Calu3 (cell line): Measurements from ENCODE around the gene PDE5A. TPM values are rescaled to one million over a fixed set of nuclear protein-coding genes. Genes with fewer than 3 reads are reported as not detected.

Experiments
- BruUV-seq: library from RNA; stranded (reverse); fragments of 400-500 nt; replicated peaks from 2 replicates; lab custom pipeline; 2021; lab: Mats Ljungman, UMichigan
- CTCF ChIA-PET: fragments of 300-600 bp; sonication (Branson Sonifier 250); formaldehyde crosslinking; loops from one replicate; lab custom pipeline; 2022; ENCODE audit warnings: antibody characterized with exemption; lab: Charles Lee
- DNase-seq: peaks from one replicate; pipeline ENCODE4 v3.0.0; 2022
- H3K27ac Mint-ChIP-seq: one replicate; pipeline ENCODE4 v1.8.0; 2022; ENCODE audit warnings: mixed read lengths; ENCODE audit not compliant: unreplicated experiment
- H3K27me3 Mint-ChIP-seq: one replicate; pipeline ENCODE4 v1.8.0; 2022; ENCODE audit warnings: mixed read lengths; ENCODE audit not compliant: unreplicated experiment
- H3K36me3 Mint-ChIP-seq: one replicate; pipeline ENCODE4 v1.8.0; 2022; ENCODE audit warnings: mild to moderate bottlenecking, moderate library complexity, mixed read lengths; ENCODE audit not compliant: insufficient read depth, unreplicated experiment
- H3K4me1 Mint-ChIP-seq: one replicate; pipeline ENCODE4 v1.8.0; 2022; ENCODE audit warnings: mild to moderate bottlenecking, low read depth, mixed read lengths; ENCODE audit not compliant: unreplicated experiment
- H3K4me3 Mint-ChIP-seq: one replicate; pipeline ENCODE4 v1.8.0; 2022; ENCODE audit warnings: mild to moderate bottlenecking, low read depth, moderate library complexity, mixed read lengths; ENCODE audit not compliant: unreplicated experiment
- H3K9me3 Mint-ChIP-seq: one replicate; pipeline ENCODE4 v1.8.0; 2022; ENCODE audit warnings: low read depth, mixed read lengths; ENCODE audit not compliant: unreplicated experiment
- intact Hi-C: fragments of 100-400 bp; cut with micrococcal nuclease; formaldehyde crosslinking; loops from one replicate; pipeline ENCODE4 v1.10.0; 2022; ENCODE audit not compliant: unreplicated experiment
- total RNA-seq: library from RNA; stranded (reverse); gene quantifications from 2 replicates; pipeline ENCODE4 v1.2.3, GENCODE V29; 2022
- TF ChIP-seq, protein P1 (sequence below): fragments of 200-600 bp; IDR thresholded peaks from one replicate; pipeline ENCODE4 v1.8.0; 2022; ENCODE audit warnings: antibody characterized with exemption; ENCODE audit not compliant: unreplicated experiment

The PDE5A gene
- total RNA-seq, 1 experiment from 2014 or later = 41.9 TPM

- intact Hi-C loops = no loop called here
- Mint-ChIP-seq H3K4me3 (no peak overlapping the region), H3K27ac (peak overlapping the region; percentile 39), H3K27me3 (no peaks in the 10 kb centered on the region), H3K36me3 (peaks cover 12% of the 10 kb centered on the region), H3K4me1 (no peaks in the 10 kb centered on the region), H3K9me3 (no peaks in the 10 kb centered on the region)
- CTCF ChIA-PET = no interaction called here
- TF ChIP-seq, protein P1, sequence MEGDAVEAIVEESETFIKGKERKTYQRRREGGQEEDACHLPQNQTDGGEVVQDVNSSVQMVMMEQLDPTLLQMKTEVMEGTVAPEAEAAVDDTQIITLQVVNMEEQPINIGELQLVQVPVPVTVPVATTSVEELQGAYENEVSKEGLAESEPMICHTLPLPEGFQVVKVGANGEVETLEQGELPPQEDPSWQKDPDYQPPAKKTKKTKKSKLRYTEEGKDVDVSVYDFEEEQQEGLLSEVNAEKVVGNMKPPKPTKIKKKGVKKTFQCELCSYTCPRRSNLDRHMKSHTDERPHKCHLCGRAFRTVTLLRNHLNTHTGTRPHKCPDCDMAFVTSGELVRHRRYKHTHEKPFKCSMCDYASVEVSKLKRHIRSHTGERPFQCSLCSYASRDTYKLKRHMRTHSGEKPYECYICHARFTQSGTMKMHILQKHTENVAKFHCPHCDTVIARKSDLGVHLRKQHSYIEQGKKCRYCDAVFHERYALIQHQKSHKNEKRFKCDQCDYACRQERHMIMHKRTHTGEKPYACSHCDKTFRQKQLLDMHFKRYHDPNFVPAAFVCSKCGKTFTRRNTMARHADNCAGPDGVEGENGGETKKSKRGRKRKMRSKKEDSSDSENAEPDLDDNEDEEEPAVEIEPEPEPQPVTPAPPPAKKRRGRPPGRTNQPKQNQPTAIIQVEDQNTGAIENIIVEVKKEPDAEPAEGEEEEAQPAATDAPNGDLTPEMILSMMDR = no peak
- no peak for DNase-seq
- no TSS peak for BruUV-seq
Measured at GRCh38 chr4:119506806-119507205, 121.8 kb downstream of the PDE5A start.

DNA sequence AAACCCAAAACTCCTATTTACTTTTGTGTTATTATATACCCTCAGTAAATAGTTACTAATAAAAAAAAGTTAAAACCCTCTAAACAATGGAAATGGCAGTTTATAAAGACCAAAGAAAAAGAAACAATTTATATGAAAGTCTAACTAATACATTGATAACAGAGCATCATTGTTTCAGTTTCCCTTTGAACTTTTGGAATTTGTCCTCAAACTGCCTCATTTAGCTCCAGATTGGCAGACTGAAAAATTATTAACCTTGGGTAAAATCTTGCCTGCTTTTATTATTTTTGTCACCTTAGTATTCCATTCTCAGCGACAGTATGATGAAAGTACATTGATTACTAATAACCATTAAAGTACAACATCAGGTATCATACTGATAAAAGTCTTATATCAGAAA is 124.0 kb downstream of the PDE5A start:
- Mint-ChIP-seq H3K27ac (no peak overlapping the region), H3K4me1 (no peaks in the 10 kb centered on the region), H3K4me3 (no peak overlapping the region), H3K36me3 (peaks cover 18% of the 10 kb centered on the region), H3K27me3 (no peaks in the 10 kb centered on the region), H3K9me3 (no peaks in the 10 kb centered on the region)
- TF ChIP-seq, protein P1 = no peak
- intact Hi-C loops = no loop called here
- no peak for DNase-seq
- BruUV-seq = no TSS peak
- CTCF ChIA-PET = no interaction called here

GRCh38 chr4:119501740-119502139 is 126.9 kb downstream of the PDE5A start:
- TF ChIP-seq, protein P1 = no peak
- no peak overlapping the region for H3K27ac Mint-ChIP-seq
- H3K36me3 Mint-ChIP-seq = peaks cover 14% of the 10 kb centered on the region
- no peaks in the 10 kb centered on the region for H3K27me3 Mint-ChIP-seq
- DNase-seq = no peak
- no peak overlapping the region for H3K4me3 Mint-ChIP-seq
- no TSS peak for BruUV-seq
- intact Hi-C loops = no loop called here
- no peaks in the 10 kb centered on the region for H3K9me3 Mint-ChIP-seq
- no peaks in the 10 kb centered on the region for H3K4me1 Mint-ChIP-seq
- CTCF ChIA-PET = no interaction called here

DNA sequence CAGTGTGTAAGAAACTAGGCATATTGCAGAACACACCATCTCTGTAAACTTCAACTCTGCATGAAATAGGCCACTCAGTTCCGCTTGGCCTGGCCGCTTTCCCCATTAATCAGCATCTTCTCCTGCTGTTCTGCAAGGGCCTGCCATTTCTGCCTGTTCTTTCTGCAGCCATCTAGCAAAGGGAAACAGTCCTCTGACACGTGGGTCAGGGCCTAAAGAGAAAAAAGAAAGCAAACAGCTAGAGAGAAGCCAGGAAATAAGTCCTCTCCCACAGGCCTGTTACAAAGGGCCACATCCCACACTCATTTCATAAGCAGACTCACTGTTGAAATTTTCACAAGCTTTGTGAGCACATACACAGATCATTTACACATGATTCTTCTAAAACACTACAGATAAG is 130.1 kb downstream of the PDE5A start:
- TF ChIP-seq, protein P1 = no peak
- intact Hi-C loops = no loop called here
- H3K9me3 Mint-ChIP-seq = no peaks in the 10 kb centered on the region
- no TSS peak for BruUV-seq
- no peaks in the 10 kb centered on the region for H3K27me3 Mint-ChIP-seq
- DNase-seq = no peak
- CTCF ChIA-PET = no interaction called here
- no peak overlapping the region for H3K27ac Mint-ChIP-seq
- H3K4me3 Mint-ChIP-seq = no peak overlapping the region
- no peaks in the 10 kb centered on the region for H3K4me1 Mint-ChIP-seq
- peaks cover 6% of the 10 kb centered on the region for H3K36me3 Mint-ChIP-seq

GRCh38 chr4:119493886-119494285 is 134.7 kb downstream of the PDE5A start:
- no TSS peak for BruUV-seq
- Mint-ChIP-seq H3K27me3 (no peaks in the 10 kb centered on the region), H3K36me3 (peaks cover 7% of the 10 kb centered on the region), H3K27ac (no peak overlapping the region), H3K4me3 (no peak overlapping the region), H3K4me1 (no peaks in the 10 kb centered on the region), H3K9me3 (no peaks in the 10 kb centered on the region)
- intact Hi-C loops = no loop called here
- CTCF ChIA-PET = no interaction called here
- TF ChIP-seq, protein P1 = no peak
- DNase-seq = no peak
